M059J (cell line): ENCODE data around the gene UBE2A. TPM values are rescaled to one million over a fixed set of nuclear protein-coding genes. Genes with fewer than 3 reads are reported as not detected.

Experiments used
- DNase-seq: peaks from one replicate; pipeline ENCODE4 v3.0.0-alpha.2; 2012; ENCODE audit warnings: low read depth
- total RNA-seq: library from RNA; depleted of rRNA; stranded (reverse); fragments of >200 nt; shearing (Covaris generic); gene quantifications from 2 replicates; pipeline ENCODE4 v1.2.3, GENCODE V29; 2014; rRNA removed

UBE2A gene
- total RNA-seq, 1 experiment from 2014 or later: 132 TPM

GRCh38 chrX:119607018-119607389 lies 32.6 kb downstream of the UBE2A start:
- DNase-seq: no peak

GRCh38 chrX:119614776-119615175 lies 40.4 kb downstream of the UBE2A start:
- no peak for DNase-seq

GRCh38 chrX:119617517-119618164 lies 43.3 kb downstream of the UBE2A start:
- DNase-seq: no peak

GRCh38 chrX:119618439-119618838 lies 44.1 kb downstream of the UBE2A start:
- DNase-seq: no peak

- peak; percentile 51 for DNase-seq
These were observed 48.2 kb downstream of the UBE2A start for GRCh38 chrX:119622356-119623232.

- DNase-seq: no peak
These were observed 50.1 kb downstream of the UBE2A start for GRCh38 chrX:119624417-119624816.

GRCh38 chrX:119624951-119625668 lies 50.7 kb downstream of the UBE2A start:
- no peak for DNase-seq

GRCh38 chrX:119625843-119626242 lies 51.5 kb downstream of the UBE2A start:
- DNase-seq: no peak

Other genes with a start within 250 kb of the UBE2A start
- 34.3 and 46.8 TPM in 2 replicates for gene SLC25A43, start 175.2 kb upstream of the UBE2A start, total RNA-seq
- 901 and 956 TPM in 2 replicates for gene SLC25A5, start 106.1 kb upstream of the UBE2A start, total RNA-seq
- 66.6 and 87.6 TPM in 2 replicates for gene STEEP1, start 9.2 kb upstream of the UBE2A start, total RNA-seq
- gene NKRF, start 31.9 kb downstream of the UBE2A start, total RNA-seq: 9.0 and 15.7 TPM in 2 replicates
- 23.7 and 25.4 TPM in 2 replicates for gene SEPTIN6, start 118.6 kb downstream of the UBE2A start, total RNA-seq
- gene SOWAHD, start 184.0 kb downstream of the UBE2A start, total RNA-seq: 1.8 and 3.0 TPM in 2 replicates
- gene RPL39, start 217.1 kb downstream of the UBE2A start, total RNA-seq: 4,086 and 14,063 TPM in 2 replicates